ENCODE results near the gene THSD7B.
"Not testable (repeated sequence)": the region's sequence is repeated elsewhere in the genome, so short reads cannot be mapped to it uniquely, and the experiment has no call there.

THSD7B gene

GRCh38 chr2:136962105-136962725, 196.9 kb downstream of the THSD7B start:
- no peak for DNase-seq

- no peak for DNase-seq
These were observed 201.1 kb downstream of the THSD7B start for GRCh38 chr2:136966485-136966884.

DNA sequence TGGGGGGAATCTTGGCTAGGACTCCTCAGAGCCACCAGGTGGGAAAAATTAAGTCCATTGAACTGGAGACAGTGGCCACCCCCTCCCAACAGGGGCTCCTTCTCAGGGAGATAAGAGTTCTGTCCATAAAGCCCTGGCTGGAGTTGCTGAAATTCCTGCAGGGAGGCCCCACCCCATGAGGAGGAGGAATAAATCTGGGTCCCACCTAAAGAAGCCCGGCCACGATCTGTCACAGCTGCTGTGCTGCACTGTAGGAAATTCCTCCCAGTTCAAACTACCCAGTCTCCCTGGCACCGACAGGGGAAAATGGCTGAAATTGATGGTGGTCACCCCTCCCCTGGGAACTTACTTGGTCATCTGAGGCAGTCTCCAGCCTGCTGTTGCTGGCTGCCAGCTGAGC, 215.0 kb downstream of the THSD7B start:
- DNase-seq = no peak

GRCh38 chr2:136981689-136982088, 216.3 kb downstream of the THSD7B start:
- not testable (repeated sequence) for DNase-seq

DNA sequence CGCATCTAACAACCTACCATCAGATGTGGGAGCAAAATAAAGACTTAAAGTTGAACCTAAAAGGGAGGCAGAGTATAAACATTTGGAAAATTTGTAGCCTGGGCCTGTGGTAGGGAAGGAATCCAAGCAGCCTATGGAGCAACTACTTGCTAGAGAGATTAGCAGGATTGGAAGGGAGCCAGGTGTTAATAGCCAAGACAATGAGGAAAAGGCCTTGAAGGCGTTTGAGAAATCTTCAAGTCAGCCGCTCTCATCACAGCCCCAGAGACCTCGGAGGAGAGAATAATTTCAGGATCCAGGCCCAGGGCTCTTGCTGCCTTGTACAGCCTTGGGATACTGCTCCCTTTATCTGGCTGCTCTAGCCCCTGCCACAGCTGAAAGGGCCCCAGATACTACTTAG, 219.7 kb downstream of the THSD7B start:
- DNase-seq = no peak

DNA sequence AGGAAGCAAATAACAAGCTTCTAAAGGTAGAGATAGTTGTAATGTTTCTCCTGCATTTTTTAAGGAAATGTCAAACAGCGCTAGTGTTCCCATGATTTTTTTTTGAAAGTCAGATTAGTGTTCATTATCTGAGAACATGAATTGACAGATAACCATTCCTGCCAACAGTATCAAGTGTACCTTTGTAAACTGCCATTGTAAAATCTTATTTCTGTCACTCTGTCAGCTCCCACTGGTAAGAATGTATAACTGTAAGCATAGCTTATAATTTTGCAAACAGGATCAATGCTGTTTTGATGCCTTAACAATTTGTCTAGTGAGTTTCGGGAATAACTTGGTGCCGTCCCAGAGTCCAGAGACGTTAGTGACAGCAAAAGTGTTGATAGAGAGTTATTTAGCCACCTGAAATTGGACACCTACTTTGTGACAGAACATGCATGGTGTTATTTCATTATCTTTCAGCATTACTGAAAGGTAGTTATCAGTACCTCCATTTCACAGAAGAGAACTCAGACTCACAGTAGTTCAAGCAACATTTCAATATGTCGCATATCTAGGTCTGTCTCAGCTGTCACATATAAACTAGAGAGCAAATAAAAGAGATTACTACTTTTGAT, 221.4 kb downstream of the THSD7B start:
- DNase-seq = no peak

GRCh38 chr2:136990316-136990715, 225.0 kb downstream of the THSD7B start:
- DNase-seq = no peak

- no peak for DNase-seq
These were observed 229.4 kb downstream of the THSD7B start for GRCh38 chr2:136994793-136995192.

GRCh38 chr2:136997557-136997956, 232.2 kb downstream of the THSD7B start:
- DNase-seq = no peak

DNA sequence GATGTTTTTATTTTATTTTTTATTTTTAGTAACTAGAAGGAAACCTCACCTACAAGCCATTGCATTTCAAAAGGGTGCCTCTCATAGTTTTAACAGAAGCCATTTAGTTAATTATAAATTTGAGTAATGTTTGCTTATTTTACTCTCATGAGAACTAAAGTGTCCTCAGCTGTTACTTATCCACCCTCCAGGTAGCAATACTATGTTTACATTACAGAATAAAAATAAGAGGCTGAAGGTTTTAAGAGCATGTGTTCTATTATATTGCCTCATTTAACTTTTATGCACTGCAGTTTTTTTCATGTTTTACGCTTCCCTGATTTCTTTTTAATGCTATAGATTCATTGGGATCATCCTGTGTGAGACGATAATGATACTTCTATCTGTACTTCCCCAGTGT, 235.5 kb downstream of the THSD7B start:
- DNase-seq = no peak

DNA sequence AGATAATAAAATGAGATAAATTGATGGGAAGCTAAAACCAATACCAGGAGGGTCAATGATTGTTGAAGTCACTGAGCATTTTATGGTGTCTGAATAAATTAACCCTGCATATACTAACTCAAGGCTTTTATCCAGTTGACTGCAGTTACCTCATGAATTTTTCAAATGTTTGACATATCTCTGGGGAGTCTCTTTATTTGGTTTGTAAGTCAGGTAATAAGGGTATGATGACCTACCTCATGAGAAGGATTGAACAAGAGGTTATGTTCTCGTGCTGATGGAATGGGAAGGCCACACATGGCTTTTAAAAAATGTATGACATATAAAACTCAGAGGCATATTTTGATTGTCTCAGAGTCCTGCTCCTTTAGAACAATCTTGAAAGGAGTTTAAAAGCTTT, 237.6 kb downstream of the THSD7B start:
- DNase-seq = no peak

- DNase-seq = no peak
These were observed 239.9 kb downstream of the THSD7B start for GRCh38 chr2:137005210-137005609.

DNA sequence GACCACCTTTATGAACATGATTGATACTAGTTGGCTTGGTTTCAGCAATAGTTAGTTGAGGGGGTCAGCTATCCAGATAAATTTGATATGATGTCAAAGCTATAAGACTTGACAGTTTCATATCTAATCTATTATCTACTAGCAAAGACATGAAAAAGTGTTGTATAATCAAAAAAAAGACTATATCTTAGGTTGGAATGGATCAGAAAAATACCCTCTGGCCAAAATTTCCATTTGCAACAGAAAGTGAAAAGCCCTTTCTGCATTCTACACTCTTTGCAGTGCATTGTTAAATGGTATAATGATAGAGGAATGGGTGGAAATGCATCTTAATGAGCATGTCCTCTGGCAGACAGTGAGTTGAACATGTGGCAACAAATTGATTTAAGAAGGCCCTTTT, 242.6 kb downstream of the THSD7B start:
- DNase-seq = no peak

- DNase-seq = no peak
These were observed 244.6 kb downstream of the THSD7B start for GRCh38 chr2:137009953-137010352.

GRCh38 chr2:137020452-137021196, 255.3 kb downstream of the THSD7B start:
- DNase-seq = no peak

DNA sequence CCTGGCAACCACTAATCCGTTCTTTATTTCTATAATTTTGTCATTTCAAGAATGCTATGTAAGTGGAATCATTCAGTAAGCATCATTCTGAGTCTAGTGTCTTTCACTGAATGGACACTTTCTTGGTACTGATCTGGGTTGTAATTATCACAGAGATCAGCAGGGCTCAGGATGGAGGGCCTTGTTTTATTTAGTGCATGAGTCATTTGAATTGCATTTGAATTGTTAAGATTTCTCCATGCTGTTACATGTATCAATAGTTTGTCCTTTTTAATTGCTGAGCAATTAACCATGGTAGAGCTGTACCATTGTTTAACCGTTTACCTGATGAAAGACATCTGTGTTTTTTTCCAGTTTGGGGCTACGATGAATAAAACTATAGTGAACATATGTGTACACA, 256.4 kb downstream of the THSD7B start:
- DNase-seq = no peak

- no peak for DNase-seq
These were observed 257.9 kb downstream of the THSD7B start for GRCh38 chr2:137023205-137023604.

DNA sequence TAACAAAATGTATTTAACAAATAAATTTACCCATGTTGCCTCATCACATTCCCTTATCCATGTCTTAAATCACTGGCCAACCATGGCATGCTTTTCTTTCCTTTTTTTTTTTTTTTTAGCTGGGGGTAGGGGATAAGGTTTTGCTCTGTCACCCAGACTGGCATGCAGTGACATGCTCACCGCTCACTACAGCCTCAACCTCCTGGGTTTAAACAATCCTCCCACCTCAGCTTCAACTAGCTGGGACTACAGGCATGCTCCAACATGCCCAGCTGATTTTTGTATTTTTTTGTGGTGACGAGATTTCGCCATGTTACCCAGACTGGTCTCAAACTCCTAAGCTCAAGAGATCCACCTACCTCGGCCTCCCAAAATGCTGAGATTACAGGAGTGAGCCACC, 266.4 kb downstream of the THSD7B start:
- no peak for DNase-seq

DNA sequence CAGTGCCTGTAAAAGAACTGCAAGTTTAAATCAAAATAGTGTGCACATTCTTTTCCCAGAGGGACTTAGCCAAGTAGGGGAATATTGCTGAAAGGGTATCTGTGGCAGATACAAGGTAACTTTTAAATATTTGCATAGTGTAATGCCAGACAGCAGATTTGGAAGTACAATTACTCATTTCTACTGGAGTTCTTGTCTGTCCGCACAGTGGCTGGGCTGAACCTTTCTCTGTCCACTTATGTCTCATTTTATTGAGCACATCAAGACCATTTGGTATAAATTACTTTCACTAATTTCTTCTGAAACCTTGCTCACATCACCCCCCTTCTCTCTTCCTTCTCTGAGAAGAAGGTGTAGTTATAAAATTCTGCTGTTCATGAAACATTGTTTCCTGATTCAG, 271.3 kb downstream of the THSD7B start:
- DNase-seq = no peak

DNA sequence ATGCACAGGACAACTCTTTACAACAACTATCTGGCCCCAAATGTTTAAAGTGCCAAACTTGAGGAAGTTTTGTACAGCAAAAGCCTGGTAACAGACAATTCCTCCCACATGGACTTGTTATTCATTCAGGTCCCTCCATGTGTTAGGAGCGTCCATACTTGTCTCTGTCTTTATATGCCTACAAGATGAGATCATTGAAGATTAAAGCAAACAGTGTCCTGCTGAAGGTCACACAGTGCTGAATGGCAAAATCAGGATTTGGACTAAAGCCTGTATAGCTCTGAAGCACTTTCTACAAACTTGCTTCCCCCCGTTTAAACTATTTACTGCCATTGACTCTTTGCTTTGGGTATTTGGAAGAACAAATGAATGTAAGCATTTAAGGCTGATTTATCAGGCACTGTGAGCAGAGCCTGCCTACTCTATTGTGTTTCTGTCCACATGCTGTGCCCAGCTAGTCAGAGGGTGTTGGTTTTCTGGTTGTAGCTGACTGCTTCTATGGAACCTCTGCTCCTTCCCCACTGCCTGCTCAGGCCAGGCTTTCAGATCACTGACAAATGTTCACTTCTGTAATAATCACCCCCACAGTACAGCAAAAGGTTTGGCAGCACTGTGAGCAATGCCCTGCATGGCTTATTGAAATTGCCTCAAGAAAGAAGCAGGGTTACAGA, 274.3 kb downstream of the THSD7B start:
- DNase-seq = no peak

- DNase-seq = no peak
These were observed 282.0 kb downstream of the THSD7B start for GRCh38 chr2:137047369-137047768.

DNA sequence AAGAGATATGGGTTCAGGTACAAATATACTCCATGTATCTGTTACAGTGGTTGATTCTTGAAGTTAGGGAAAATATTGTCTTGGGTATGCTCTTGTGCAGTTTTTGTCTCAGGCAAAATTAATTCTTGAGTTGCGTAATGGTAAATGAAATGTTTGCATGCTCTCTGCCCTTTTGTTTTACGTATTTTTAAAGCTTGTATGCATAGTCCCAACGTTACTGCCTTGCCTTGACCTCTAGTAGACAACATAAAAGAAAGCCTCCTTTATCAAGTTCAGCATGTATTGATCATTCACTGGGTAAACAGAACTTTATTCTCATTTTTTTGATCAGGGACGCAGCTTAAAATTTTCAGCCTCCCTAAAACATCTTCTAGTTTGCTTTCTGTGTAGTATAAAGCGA, 283.1 kb downstream of the THSD7B start:
- no peak for DNase-seq

DNA sequence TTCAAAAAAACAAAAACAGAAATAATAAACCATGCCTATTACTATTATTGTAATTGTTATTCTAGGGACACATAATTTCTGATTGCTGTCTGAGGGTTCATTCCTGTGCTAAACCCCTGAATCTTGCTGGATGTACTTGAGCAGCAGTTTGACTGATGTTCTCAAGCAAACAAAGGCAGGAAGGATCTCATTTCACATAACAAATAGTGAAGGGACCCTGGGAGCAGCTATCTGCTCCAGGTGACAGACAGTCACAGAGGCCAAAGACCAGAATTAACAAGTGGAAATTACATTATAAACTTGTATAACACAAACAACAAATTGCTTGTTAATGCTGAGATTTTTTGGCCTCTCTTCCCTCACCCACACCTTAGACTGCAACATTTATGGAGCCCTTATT, 284.2 kb downstream of the THSD7B start:
- DNase-seq = no peak

DNA sequence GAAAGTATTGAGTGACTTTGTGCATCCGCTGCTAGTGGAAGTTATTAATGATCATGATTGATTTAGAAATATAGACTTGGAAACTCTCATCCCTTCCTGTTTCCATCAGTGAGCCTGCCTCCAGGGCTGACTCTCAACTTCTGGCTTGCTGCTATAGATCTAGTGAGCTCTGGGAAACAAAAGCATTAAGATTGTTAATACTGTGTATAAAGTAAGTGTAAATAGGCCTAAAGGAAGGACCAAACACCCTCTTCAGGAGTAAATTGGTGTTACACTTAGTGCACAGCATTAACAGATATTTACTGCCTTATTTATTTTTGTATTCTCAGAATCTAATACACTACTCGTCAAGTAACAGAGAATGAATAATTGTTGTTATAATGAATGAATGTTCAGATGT, 285.6 kb downstream of the THSD7B start:
- no peak for DNase-seq
